GM23248 (cell line): ENCODE measurements around the gene GGT6. TPM values are rescaled to one million over a fixed set of nuclear protein-coding genes. Genes with fewer than 3 reads are reported as not detected.

Experiments
- DNase-seq: peaks from one replicate; pipeline ENCODE4 v3.0.0-alpha.2; 2015
- H2AFZ ChIP-seq: fragments of 200-600 bp; sonication (generic); 2 replicates; pipeline ENCODE4 v1.6.1; 2016; ENCODE audit warnings: antibody characterized with exemption
- H3F3A ChIP-seq: fragments of 200-600 bp; sonication (generic); 2 replicates; pipeline ENCODE4 v1.6.1; 2016; ENCODE audit warnings: mild to moderate bottlenecking, antibody characterized with exemption, mixed run types; ENCODE audit not compliant: insufficient read depth
- H3K27ac ChIP-seq: fragments of 200-600 bp; sonication (generic); 2 replicates; pipeline ENCODE4 v1.5.1; 2016; ENCODE audit warnings: mild to moderate bottlenecking
- H3K27me3 ChIP-seq: fragments of 200-600 bp; sonication (generic); replicated peaks from 2 replicates; pipeline ENCODE4 v1.6.1; 2016; ENCODE audit warnings: mild to moderate bottlenecking; ENCODE audit not compliant: insufficient read depth
- H3K36me3 ChIP-seq: fragments of 200-600 bp; sonication (generic); 2 replicates; pipeline ENCODE4 v1.6.1; 2016; ENCODE audit warnings: low read depth, mild to moderate bottlenecking
- H3K4me1 ChIP-seq: fragments of 200-600 bp; sonication (generic); 2 replicates; pipeline ENCODE4 v1.6.1; 2016; ENCODE audit warnings: mild to moderate bottlenecking; ENCODE audit not compliant: insufficient read depth
- H3K4me2 ChIP-seq: fragments of 200-600 bp; sonication (generic); one replicate; pipeline ENCODE4 v1.6.1; 2016; ENCODE audit warnings: mild to moderate bottlenecking; ENCODE audit not compliant: unreplicated experiment
- H3K4me3 ChIP-seq: fragments of 200-600 bp; sonication (generic); 2 replicates; pipeline ENCODE4 v1.5.1; 2016; ENCODE audit warnings: mild to moderate bottlenecking
- H3K79me2 ChIP-seq: fragments of 200-600 bp; sonication (generic); 2 replicates; pipeline ENCODE4 v1.6.1; 2016; ENCODE audit warnings: mild to moderate bottlenecking; ENCODE audit not compliant: insufficient read depth
- H3K9ac ChIP-seq: fragments of 200-600 bp; sonication (generic); 2 replicates; pipeline ENCODE4 v1.6.1; 2016; ENCODE audit warnings: mild to moderate bottlenecking
- H3K9me2 ChIP-seq: fragments of 200-600 bp; sonication (generic); 2 replicates; pipeline ENCODE4 v1.6.1; 2016; ENCODE audit warnings: mixed run types, mild to moderate bottlenecking, moderate library complexity; ENCODE audit not compliant: insufficient read depth
- H3K9me3 ChIP-seq: fragments of 200-600 bp; sonication (generic); one replicate; pipeline ENCODE4 v1.6.1; 2017; ENCODE audit warnings: low read depth
- H4K20me1 ChIP-seq: fragments of 200-600 bp; sonication (generic); 2 replicates; pipeline ENCODE4 v1.6.0; 2016; ENCODE audit not compliant: insufficient read depth
- EZH2 ChIP-seq: fragments of 200-600 bp; sonication (generic); IDR thresholded peaks from 2 replicates; pipeline ENCODE4 v1.6.1; 2018; ENCODE audit warnings: antibody characterized with exemption, mild to moderate bottlenecking; ENCODE audit not compliant: insufficient read depth, poor library complexity, severe bottlenecking
- EZH2phosphoT487 ChIP-seq: fragments of 200-600 bp; sonication (generic); IDR thresholded peaks from 2 replicates; pipeline ENCODE4 v1.6.1; 2018; ENCODE audit warnings: antibody characterized with exemption, moderate library complexity, mild to moderate bottlenecking, low read depth; ENCODE audit not compliant: insufficient read depth
- WGBS, 2 experiments: methylation state at CpG; one replicate each; pipeline ENCODE4 v1.1.6; 2015 to 2017; ENCODE audit warnings: low lambda C conversion rate in 2 of 2, low coverage in 1 of 2; ENCODE audit errors: missing lambda C conversion rate in 2 of 2; 5-methylcytosine and 5-hydroxymethylcytosine counted together
- in situ Hi-C: fragments of 300-500 bp; cut with MboI; formaldehyde crosslinking; loops from 2 replicates; pipeline ENCODE4 v1.15.0; 2020
- polyA plus RNA-seq: library from polyadenylated mRNA; unstranded; fragments of >200 nt; fragmentation: Nextera tagmentation; extraction: Ambion mirVana; gene quantifications from 2 replicates; pipeline ENCODE4 v1.2.1, GENCODE V29; 2016
- total RNA-seq: library from RNA; depleted of rRNA; stranded (reverse); fragments of >200 nt; shearing (Covaris generic); gene quantifications from 2 replicates; pipeline ENCODE4 v1.2.3, GENCODE V29; 2014; rRNA removed

Gene GGT6
- total and polyA plus RNA-seq, 2 experiments from 2014 or later = not detected

DNA sequence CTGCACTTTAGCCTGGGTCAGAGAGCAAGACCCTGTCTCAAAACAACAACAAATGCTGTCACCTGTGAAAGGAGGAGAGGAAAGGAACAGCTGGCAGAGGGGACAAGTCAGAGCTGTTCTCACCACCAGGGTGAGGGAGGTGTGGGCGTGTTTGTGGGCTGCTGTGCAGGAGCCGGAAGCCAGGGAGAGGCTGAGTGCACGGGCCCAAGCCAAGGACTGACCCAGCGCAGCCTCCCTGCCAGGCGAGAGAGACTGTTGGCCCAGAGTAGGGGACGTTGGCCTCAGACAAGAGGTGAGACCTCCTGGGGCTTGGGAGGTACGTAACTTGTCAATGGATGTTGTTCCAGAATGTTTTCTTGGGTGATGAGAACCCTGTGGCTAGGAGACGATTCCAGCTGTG is 51.0 kb downstream of the GGT6 start:
- Histone ChIP-seq H3K79me2 (no peaks in the 10 kb centered on the region), H3F3A (no peaks in the 10 kb centered on the region), H2AFZ (no peak overlapping the region), H3K4me1 (no peaks in the 10 kb centered on the region), H3K36me3 (no peaks in the 10 kb centered on the region), H3K9me3 (no peaks in the 10 kb centered on the region), H3K9me2 (no peaks in the 10 kb centered on the region), H3K4me3 (no peak overlapping the region), H3K9ac (no peak overlapping the region), H4K20me1 (no peaks in the 10 kb centered on the region), H3K27ac (no peak overlapping the region), H3K4me2 (no peak overlapping the region), H3K27me3 (0 out of 2 replicates have a peak, but pooled peaks cover 16% of the 10 kb centered on the region)
- 68 to 74% methylated on average over 8 of the region's 8 CpGs for WGBS, 2 experiments
- TF ChIP-seq EZH2 = no peak
- TF ChIP-seq EZH2phosphoT487 = no peak
- no peak for DNase-seq
- in situ Hi-C loops = no loop called here

DNA sequence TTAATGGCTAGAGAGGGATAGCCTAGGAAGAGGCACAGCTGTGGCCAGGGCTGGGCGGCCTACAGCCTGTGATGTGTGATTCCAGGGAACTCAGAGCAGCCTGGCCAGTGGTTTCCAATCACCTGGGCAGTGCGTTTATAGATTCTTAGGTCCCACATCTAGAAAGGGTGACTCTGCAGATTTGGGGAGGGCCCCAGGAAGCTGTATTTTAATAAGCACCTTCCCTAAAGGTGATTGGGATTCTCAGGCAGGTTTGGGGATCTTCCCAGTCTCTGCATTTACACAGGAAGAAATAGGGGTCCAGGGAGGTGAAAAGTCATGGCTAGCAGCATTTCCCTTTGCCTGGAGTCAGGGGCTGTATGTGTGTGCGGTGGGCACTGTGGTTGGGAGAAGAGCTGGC is 52.2 kb downstream of the GGT6 start:
- in situ Hi-C loops = no loop called here
- no peaks in the 10 kb centered on the region for H3K9me2 ChIP-seq
- no peaks in the 10 kb centered on the region for H3K9me3 ChIP-seq
- no peaks in the 10 kb centered on the region for H3K36me3 ChIP-seq
- H3K4me2 ChIP-seq = no peak overlapping the region
- no peak overlapping the region for H3K4me3 ChIP-seq
- H2AFZ ChIP-seq = no peak overlapping the region
- no peak overlapping the region for H3K9ac ChIP-seq
- 79 to 91% methylated on average over 3 of the region's 3 CpGs for WGBS, 2 experiments
- H3K79me2 ChIP-seq = no peaks in the 10 kb centered on the region
- no peak overlapping the region for H3K27ac ChIP-seq
- no peaks in the 10 kb centered on the region for H4K20me1 ChIP-seq
- TF ChIP-seq EZH2 (no peak), EZH2phosphoT487 (no peak)
- H3F3A ChIP-seq = no peaks in the 10 kb centered on the region
- H3K27me3 ChIP-seq = peaks cover 22% of the 10 kb centered on the region; the same call in 1 of the 2 replicates
- no peaks in the 10 kb centered on the region for H3K4me1 ChIP-seq
- DNase-seq = no peak

- Histone ChIP-seq H3K4me2 (no peak overlapping the region), H3K9ac (no peak overlapping the region), H3K4me1 (no peaks in the 10 kb centered on the region), H3K27ac (no peak overlapping the region), H3K36me3 (no peaks in the 10 kb centered on the region), H3F3A (no peaks in the 10 kb centered on the region), H3K79me2 (no peaks in the 10 kb centered on the region), H3K9me2 (no peaks in the 10 kb centered on the region), H3K9me3 (no peaks in the 10 kb centered on the region), H3K4me3 (no peak overlapping the region), H4K20me1 (no peaks in the 10 kb centered on the region), H3K27me3 (peaks cover 28% of the 10 kb centered on the region), H2AFZ (no peak overlapping the region)
- TF ChIP-seq EZH2 (no peak), EZH2phosphoT487 (no peak)
- 63 to 74% methylated on average over 8 of the region's 8 CpGs for whole genome bisulfite sequencing, 2 experiments
- DNase-seq = no peak
- in situ Hi-C loops = no loop called here
Observed at GRCh38 chr17:4507361-4508111, 52.8 kb downstream of the GGT6 start.

Other genes starting within 250 kb of the GGT6 start
- gene UBE2G1, start 193.9 kb downstream of the GGT6 start, total RNA-seq = 37.8 and 39.2 TPM in 2 replicates
- 49.4 and 55.8 TPM in 2 replicates for gene UBE2G1, start 193.9 kb downstream of the GGT6 start, polyA plus RNA-seq
- not detected in 2 replicates for gene SPNS3, start 126.6 kb downstream of the GGT6 start, total RNA-seq
- not detected in 2 replicates for gene SPNS3, start 126.6 kb downstream of the GGT6 start, polyA plus RNA-seq
- not detected in 2 replicates for gene SPNS2, start 61.7 kb downstream of the GGT6 start, total RNA-seq
- gene SPNS2, start 61.7 kb downstream of the GGT6 start, polyA plus RNA-seq = 0.29 TPM in 1 of 2 replicates, not detected in the other
- 51.7 and 56.4 TPM in 2 replicates for gene MYBBP1A, start 5.2 kb downstream of the GGT6 start, total RNA-seq
- 41.8 and 42.4 TPM in 2 replicates for gene MYBBP1A, start 5.2 kb downstream of the GGT6 start, polyA plus RNA-seq
- gene SMTNL2, start 24.0 kb upstream of the GGT6 start, total RNA-seq = not detected in 2 replicates
- not detected in 2 replicates for gene SMTNL2, start 24.0 kb upstream of the GGT6 start, polyA plus RNA-seq
- gene ALOX15, start 81.1 kb upstream of the GGT6 start, total RNA-seq = not detected in 2 replicates
- gene ALOX15, start 81.1 kb upstream of the GGT6 start, polyA plus RNA-seq = not detected in 2 replicates
- gene PELP1, start 143.6 kb upstream of the GGT6 start, total RNA-seq = 18.8 and 25.6 TPM in 2 replicates
- 10.4 and 13.6 TPM in 2 replicates for gene PELP1, start 143.6 kb upstream of the GGT6 start, polyA plus RNA-seq
- 4.1 and 4.8 TPM in 2 replicates for gene ARRB2, start 150.1 kb upstream of the GGT6 start, total RNA-seq
- gene ARRB2, start 150.1 kb upstream of the GGT6 start, polyA plus RNA-seq = 3.7 and 3.9 TPM in 2 replicates
- 14.4 and 16.9 TPM in 2 replicates for gene MED11, start 170.9 kb upstream of the GGT6 start, total RNA-seq
- 26.9 and 27.4 TPM in 2 replicates for gene MED11, start 170.9 kb upstream of the GGT6 start, polyA plus RNA-seq
- gene ZMYND15, start 179.3 kb upstream of the GGT6 start, total RNA-seq = 0.32 and 0.89 TPM in 2 replicates
- 0.16 TPM in 1 of 2 replicates, not detected in the other for gene ZMYND15, start 179.3 kb upstream of the GGT6 start, polyA plus RNA-seq
- gene CXCL16, start 179.4 kb upstream of the GGT6 start, total RNA-seq = 1.6 and 2.5 TPM in 2 replicates
- gene CXCL16, start 179.4 kb upstream of the GGT6 start, polyA plus RNA-seq = 4.1 TPM in 2 replicates
- gene TM4SF5, start 211.3 kb upstream of the GGT6 start, total RNA-seq = not detected in 2 replicates
- gene TM4SF5, start 211.3 kb upstream of the GGT6 start, polyA plus RNA-seq = not detected in 2 replicates
- not detected in 2 replicates for gene VMO1, start 225.8 kb upstream of the GGT6 start, total RNA-seq
- 0.63 and 0.93 TPM in 2 replicates for gene VMO1, start 225.8 kb upstream of the GGT6 start, polyA plus RNA-seq
- 2.2 TPM in 1 of 2 replicates, not detected in the other for gene GLTPD2, start 228.4 kb upstream of the GGT6 start, total RNA-seq
- gene GLTPD2, start 228.4 kb upstream of the GGT6 start, polyA plus RNA-seq = 0.50 and 0.61 TPM in 2 replicates
- 92.1 and 148 TPM in 2 replicates for gene PSMB6, start 235.6 kb upstream of the GGT6 start, total RNA-seq
- gene PSMB6, start 235.6 kb upstream of the GGT6 start, polyA plus RNA-seq = 308 and 315 TPM in 2 replicates
- 20.9 and 22.0 TPM in 2 replicates for gene PLD2, start 246.6 kb upstream of the GGT6 start, total RNA-seq
- 11.9 and 12.3 TPM in 2 replicates for gene PLD2, start 246.6 kb upstream of the GGT6 start, polyA plus RNA-seq